WTC11 (cell line): ENCODE measurements around the gene MYO15B. TPM values are rescaled to one million over a fixed set of nuclear protein-coding genes. Genes with fewer than 3 reads are reported as not detected.

Source experiments
- AFF4 ChIP-seq: sonication (generic); formaldehyde crosslinking; IDR thresholded peaks from 2 replicates; pipeline ENCODE4 v1.8.1; 2023; ENCODE audit warnings: mild to moderate bottlenecking, missing genetic modification reagents, borderline replicate concordance
- ATF3 ChIP-seq: sonication (generic); formaldehyde crosslinking; conservative IDR thresholded peaks from 2 replicates; pipeline ENCODE4 v1.8.1; 2022; ENCODE audit warnings: mild to moderate bottlenecking, missing genetic modification reagents
- E2F5 ChIP-seq: sonication (generic); formaldehyde crosslinking; IDR thresholded peaks from 2 replicates; pipeline ENCODE4 v1.8.1; 2022; ENCODE audit warnings: mild to moderate bottlenecking, moderate library complexity, missing genetic modification reagents
- FOXK1 ChIP-seq: sonication (generic); formaldehyde crosslinking; IDR thresholded peaks from 2 replicates; pipeline ENCODE4 v1.8.0; 2022; ENCODE audit warnings: mild to moderate bottlenecking, moderate library complexity, missing genetic modification reagents
- FOXP1 ChIP-seq: sonication (generic); formaldehyde crosslinking; IDR thresholded peaks from 2 replicates; pipeline ENCODE4 v1.8.0; 2022; ENCODE audit warnings: missing genetic modification reagents, mild to moderate bottlenecking, moderate library complexity, borderline replicate concordance
- GABPB1 ChIP-seq: sonication (generic); formaldehyde crosslinking; IDR thresholded peaks from 2 replicates; pipeline ENCODE4 v1.8.1; 2023; ENCODE audit warnings: mild to moderate bottlenecking, missing genetic modification reagents
- IRF2 ChIP-seq: sonication (generic); formaldehyde crosslinking; IDR thresholded peaks from 2 replicates; pipeline ENCODE4 v1.8.0; 2022; ENCODE audit warnings: low read depth, missing genetic modification reagents, borderline replicate concordance
- NFYB ChIP-seq: sonication (generic); formaldehyde crosslinking; conservative IDR thresholded peaks from 2 replicates; pipeline ENCODE4 v1.8.0; 2022; ENCODE audit warnings: low read depth, missing genetic modification reagents
- RORB ChIP-seq: fragments of 250-450 bp; sonication (Bioruptor Pico); IDR thresholded peaks from 2 replicates; pipeline ENCODE4 v1.9.0; 2021; ENCODE audit warnings: mild to moderate bottlenecking
- SMAD3 ChIP-seq: sonication (generic); formaldehyde crosslinking; IDR thresholded peaks from 2 replicates; pipeline ENCODE4 v1.8.0; 2022; ENCODE audit warnings: missing genetic modification reagents, mild to moderate bottlenecking, borderline replicate concordance
- SMAD4 ChIP-seq: sonication (generic); formaldehyde crosslinking; IDR thresholded peaks from 2 replicates; pipeline ENCODE4 v1.8.0; 2022; ENCODE audit warnings: mild to moderate bottlenecking, missing genetic modification reagents
- TEAD1 ChIP-seq: sonication (generic); formaldehyde crosslinking; IDR thresholded peaks from 2 replicates; pipeline ENCODE4 v1.8.0; 2022; ENCODE audit warnings: mild to moderate bottlenecking, missing genetic modification reagents
- TEAD4 ChIP-seq: sonication (generic); formaldehyde crosslinking; IDR thresholded peaks from 2 replicates; pipeline ENCODE4 v1.8.0; 2022; ENCODE audit warnings: mild to moderate bottlenecking, missing genetic modification reagents
- ZBTB21 ChIP-seq: sonication (generic); formaldehyde crosslinking; IDR thresholded peaks from 2 replicates; pipeline ENCODE4 v1.8.1; 2023; ENCODE audit warnings: mild to moderate bottlenecking, missing genetic modification reagents, borderline replicate concordance
- ZMAT4 ChIP-seq: fragments of 250-450 bp; sonication (Bioruptor Pico); IDR thresholded peaks from 2 replicates; pipeline ENCODE4 v1.9.0; 2021; ENCODE audit warnings: mild to moderate bottlenecking
- ZNF121 ChIP-seq: sonication (generic); formaldehyde crosslinking; IDR thresholded peaks from 2 replicates; pipeline ENCODE4 v1.8.0; 2023; ENCODE audit warnings: missing genetic modification reagents
- ZNF219 ChIP-seq: sonication (generic); formaldehyde crosslinking; IDR thresholded peaks from 2 replicates; pipeline ENCODE4 v1.8.0; 2023; ENCODE audit warnings: missing genetic modification reagents, mild to moderate bottlenecking, borderline replicate concordance
- ZNF423 ChIP-seq: fragments of 250-450 bp; sonication (Bioruptor Pico); IDR thresholded peaks from 2 replicates; pipeline ENCODE4 v2.1.2; 2022; ENCODE audit warnings: mild to moderate bottlenecking, moderate library complexity
- total RNA-seq: library from RNA; stranded (reverse); gene quantifications from 3 replicates; pipeline ENCODE4 v1.2.3, GENCODE V29; 2021
- TF ChIP-seq, protein P1 (sequence below): sonication (generic); formaldehyde crosslinking; conservative IDR thresholded peaks from 2 replicates; pipeline ENCODE4 v1.8.1; 2023; ENCODE audit warnings: mild to moderate bottlenecking, low read depth, missing genetic modification reagents, moderate library complexity
- TF ChIP-seq, protein P2 (sequence below): sonication (generic); formaldehyde crosslinking; IDR thresholded peaks from 2 replicates; pipeline ENCODE4 v1.8.0; 2022; ENCODE audit warnings: missing genetic modification reagents
- TF ChIP-seq, protein P3 (sequence below): sonication (generic); formaldehyde crosslinking; IDR thresholded peaks from 2 replicates; pipeline ENCODE4 v1.8.1; 2022; ENCODE audit warnings: missing genetic modification reagents, borderline replicate concordance
- TF ChIP-seq, protein P4 (sequence below): sonication (generic); formaldehyde crosslinking; IDR thresholded peaks from 2 replicates; pipeline ENCODE4 v1.8.1; 2023; ENCODE audit warnings: mild to moderate bottlenecking, missing genetic modification reagents, moderate library complexity
- TF ChIP-seq, protein P5 (sequence below): sonication (generic); formaldehyde crosslinking; IDR thresholded peaks from 2 replicates; pipeline ENCODE4 v1.8.1; 2023; ENCODE audit warnings: mild to moderate bottlenecking, missing genetic modification reagents

Gene MYO15B
- total RNA-seq, 1 experiment from 2014 or later = 35.6 TPM

GRCh38 chr17:75588596-75589011, 1.0 kb downstream of the MYO15B start (continued):
- TF ChIP-seq SMAD4 (CRISPR knock-in tag) (no peak), SMAD3 (CRISPR knock-in tag) (no peak; the same call in 1 of the 2 replicates), ZMAT4 (CRISPR knock-in tag) (no peak), RORB (CRISPR knock-in tag) (no peak), AFF4 (no peak), ZNF219 (CRISPR knock-in tag) (no peak; the same call in 1 of the 2 replicates), ZBTB21 (CRISPR knock-in tag) (no peak), IRF2 (no peak), TEAD4 (CRISPR knock-in tag) (no peak), NFYB (CRISPR knock-in tag) (no peak), E2F5 (CRISPR knock-in tag) (no peak; the same call in 1 of the 2 replicates), FOXK1 (CRISPR knock-in tag) (no peak; the same call in 1 of the 2 replicates), FOXP1 (CRISPR knock-in tag) (peak; percentile 68), ZNF121 (no peak), ATF3 (CRISPR knock-in tag) (no peak), TEAD1 (CRISPR knock-in tag) (peak; percentile 69; the same call in 1 of the 2 replicates), GABPB1 (no peak), ZNF423 (CRISPR knock-in tag) (no peak)
- TF ChIP-seq, protein P1, sequence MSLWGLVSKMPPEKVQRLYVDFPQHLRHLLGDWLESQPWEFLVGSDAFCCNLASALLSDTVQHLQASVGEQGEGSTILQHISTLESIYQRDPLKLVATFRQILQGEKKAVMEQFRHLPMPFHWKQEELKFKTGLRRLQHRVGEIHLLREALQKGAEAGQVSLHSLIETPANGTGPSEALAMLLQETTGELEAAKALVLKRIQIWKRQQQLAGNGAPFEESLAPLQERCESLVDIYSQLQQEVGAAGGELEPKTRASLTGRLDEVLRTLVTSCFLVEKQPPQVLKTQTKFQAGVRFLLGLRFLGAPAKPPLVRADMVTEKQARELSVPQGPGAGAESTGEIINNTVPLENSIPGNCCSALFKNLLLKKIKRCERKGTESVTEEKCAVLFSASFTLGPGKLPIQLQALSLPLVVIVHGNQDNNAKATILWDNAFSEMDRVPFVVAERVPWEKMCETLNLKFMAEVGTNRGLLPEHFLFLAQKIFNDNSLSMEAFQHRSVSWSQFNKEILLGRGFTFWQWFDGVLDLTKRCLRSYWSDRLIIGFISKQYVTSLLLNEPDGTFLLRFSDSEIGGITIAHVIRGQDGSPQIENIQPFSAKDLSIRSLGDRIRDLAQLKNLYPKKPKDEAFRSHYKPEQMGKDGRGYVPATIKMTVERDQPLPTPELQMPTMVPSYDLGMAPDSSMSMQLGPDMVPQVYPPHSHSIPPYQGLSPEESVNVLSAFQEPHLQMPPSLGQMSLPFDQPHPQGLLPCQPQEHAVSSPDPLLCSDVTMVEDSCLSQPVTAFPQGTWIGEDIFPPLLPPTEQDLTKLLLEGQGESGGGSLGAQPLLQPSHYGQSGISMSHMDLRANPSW (CRISPR knock-in tag) = no peak
- TF ChIP-seq, protein P2, sequence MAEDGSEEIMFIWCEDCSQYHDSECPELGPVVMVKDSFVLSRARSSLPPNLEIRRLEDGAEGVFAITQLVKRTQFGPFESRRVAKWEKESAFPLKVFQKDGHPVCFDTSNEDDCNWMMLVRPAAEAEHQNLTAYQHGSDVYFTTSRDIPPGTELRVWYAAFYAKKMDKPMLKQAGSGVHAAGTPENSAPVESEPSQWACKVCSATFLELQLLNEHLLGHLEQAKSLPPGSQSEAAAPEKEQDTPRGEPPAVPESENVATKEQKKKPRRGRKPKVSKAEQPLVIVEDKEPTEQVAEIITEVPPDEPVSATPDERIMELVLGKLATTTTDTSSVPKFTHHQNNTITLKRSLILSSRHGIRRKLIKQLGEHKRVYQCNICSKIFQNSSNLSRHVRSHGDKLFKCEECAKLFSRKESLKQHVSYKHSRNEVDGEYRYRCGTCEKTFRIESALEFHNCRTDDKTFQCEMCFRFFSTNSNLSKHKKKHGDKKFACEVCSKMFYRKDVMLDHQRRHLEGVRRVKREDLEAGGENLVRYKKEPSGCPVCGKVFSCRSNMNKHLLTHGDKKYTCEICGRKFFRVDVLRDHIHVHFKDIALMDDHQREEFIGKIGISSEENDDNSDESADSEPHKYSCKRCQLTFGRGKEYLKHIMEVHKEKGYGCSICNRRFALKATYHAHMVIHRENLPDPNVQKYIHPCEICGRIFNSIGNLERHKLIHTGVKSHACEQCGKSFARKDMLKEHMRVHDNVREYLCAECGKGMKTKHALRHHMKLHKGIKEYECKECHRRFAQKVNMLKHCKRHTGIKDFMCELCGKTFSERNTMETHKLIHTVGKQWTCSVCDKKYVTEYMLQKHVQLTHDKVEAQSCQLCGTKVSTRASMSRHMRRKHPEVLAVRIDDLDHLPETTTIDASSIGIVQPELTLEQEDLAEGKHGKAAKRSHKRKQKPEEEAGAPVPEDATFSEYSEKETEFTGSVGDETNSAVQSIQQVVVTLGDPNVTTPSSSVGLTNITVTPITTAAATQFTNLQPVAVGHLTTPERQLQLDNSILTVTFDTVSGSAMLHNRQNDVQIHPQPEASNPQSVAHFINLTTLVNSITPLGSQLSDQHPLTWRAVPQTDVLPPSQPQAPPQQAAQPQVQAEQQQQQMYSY = no peak
- TF ChIP-seq, protein P3, sequence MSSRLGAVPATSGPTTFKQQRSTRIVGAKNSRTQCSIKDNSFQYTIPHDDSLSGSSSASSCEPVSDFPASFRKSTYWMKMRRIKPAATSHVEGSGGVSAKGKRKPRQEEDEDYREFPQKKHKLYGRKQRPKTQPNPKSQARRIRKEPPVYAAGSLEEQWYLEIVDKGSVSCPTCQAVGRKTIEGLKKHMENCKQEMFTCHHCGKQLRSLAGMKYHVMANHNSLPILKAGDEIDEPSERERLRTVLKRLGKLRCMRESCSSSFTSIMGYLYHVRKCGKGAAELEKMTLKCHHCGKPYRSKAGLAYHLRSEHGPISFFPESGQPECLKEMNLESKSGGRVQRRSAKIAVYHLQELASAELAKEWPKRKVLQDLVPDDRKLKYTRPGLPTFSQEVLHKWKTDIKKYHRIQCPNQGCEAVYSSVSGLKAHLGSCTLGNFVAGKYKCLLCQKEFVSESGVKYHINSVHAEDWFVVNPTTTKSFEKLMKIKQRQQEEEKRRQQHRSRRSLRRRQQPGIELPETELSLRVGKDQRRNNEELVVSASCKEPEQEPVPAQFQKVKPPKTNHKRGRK (CRISPR knock-in tag) = no peak
- TF ChIP-seq, protein P4, sequence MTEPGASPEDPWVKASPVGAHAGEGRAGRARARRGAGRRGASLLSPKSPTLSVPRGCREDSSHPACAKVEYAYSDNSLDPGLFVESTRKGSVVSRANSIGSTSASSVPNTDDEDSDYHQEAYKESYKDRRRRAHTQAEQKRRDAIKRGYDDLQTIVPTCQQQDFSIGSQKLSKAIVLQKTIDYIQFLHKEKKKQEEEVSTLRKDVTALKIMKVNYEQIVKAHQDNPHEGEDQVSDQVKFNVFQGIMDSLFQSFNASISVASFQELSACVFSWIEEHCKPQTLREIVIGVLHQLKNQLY = 0 out of 2 replicates have a peak, but pooled peaks have one; percentile 45
- TF ChIP-seq, protein P5, sequence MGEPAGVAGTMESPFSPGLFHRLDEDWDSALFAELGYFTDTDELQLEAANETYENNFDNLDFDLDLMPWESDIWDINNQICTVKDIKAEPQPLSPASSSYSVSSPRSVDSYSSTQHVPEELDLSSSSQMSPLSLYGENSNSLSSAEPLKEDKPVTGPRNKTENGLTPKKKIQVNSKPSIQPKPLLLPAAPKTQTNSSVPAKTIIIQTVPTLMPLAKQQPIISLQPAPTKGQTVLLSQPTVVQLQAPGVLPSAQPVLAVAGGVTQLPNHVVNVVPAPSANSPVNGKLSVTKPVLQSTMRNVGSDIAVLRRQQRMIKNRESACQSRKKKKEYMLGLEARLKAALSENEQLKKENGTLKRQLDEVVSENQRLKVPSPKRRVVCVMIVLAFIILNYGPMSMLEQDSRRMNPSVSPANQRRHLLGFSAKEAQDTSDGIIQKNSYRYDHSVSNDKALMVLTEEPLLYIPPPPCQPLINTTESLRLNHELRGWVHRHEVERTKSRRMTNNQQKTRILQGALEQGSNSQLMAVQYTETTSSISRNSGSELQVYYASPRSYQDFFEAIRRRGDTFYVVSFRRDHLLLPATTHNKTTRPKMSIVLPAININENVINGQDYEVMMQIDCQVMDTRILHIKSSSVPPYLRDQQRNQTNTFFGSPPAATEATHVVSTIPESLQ (CRISPR knock-in tag) = peak; percentile 52; the same call in 1 of the 2 replicates
